Hepatocyte (in vitro differentiated cells): ENCODE results near the gene PBX3. TPM values are rescaled to one million over a fixed set of nuclear protein-coding genes. Genes with fewer than 3 reads are reported as not detected.

ENCODE experiments used
- DNase-seq: peaks from one replicate; pipeline ENCODE4 v3.0.0-alpha.2; 2016; ENCODE audit warnings: low spot score
- H2AFZ ChIP-seq: fragments of 200-600 bp; sonication (generic); 2 replicates; pipeline ENCODE4 v1.6.0; 2016; ENCODE audit warnings: antibody characterized with exemption, mild to moderate bottlenecking
- H3K27ac ChIP-seq: fragments of 200-600 bp; sonication (generic); 2 replicates; pipeline ENCODE4 v1.5.1; 2016; ENCODE audit warnings: mild to moderate bottlenecking
- H3K27me3 ChIP-seq: fragments of 200-600 bp; sonication (generic); 2 replicates; pipeline ENCODE4 v1.6.1; 2016
- H3K36me3 ChIP-seq: fragments of 200-600 bp; sonication (generic); replicated peaks from 2 replicates; pipeline ENCODE4 v1.5.1; 2016; ENCODE audit warnings: low read depth; ENCODE audit not compliant: insufficient read depth
- H3K4me1 ChIP-seq: fragments of 200-600 bp; sonication (generic); 2 replicates; pipeline ENCODE4 v1.5.1; 2016; ENCODE audit warnings: mild to moderate bottlenecking, moderate library complexity; ENCODE audit not compliant: insufficient read depth
- H3K4me2 ChIP-seq: fragments of 200-600 bp; sonication (generic); 2 replicates; pipeline ENCODE4 v1.6.0; 2016
- H3K4me3 ChIP-seq: fragments of 200-600 bp; sonication (generic); 2 replicates; pipeline ENCODE4 v1.5.1; 2016; ENCODE audit warnings: mild to moderate bottlenecking
- H3K79me2 ChIP-seq: fragments of 200-600 bp; sonication (generic); 2 replicates; pipeline ENCODE4 v1.6.0; 2017; ENCODE audit warnings: mild to moderate bottlenecking
- H3K9me2 ChIP-seq: fragments of 200-600 bp; sonication (generic); replicated peaks from 2 replicates; pipeline ENCODE4 v1.6.0; 2017; ENCODE audit warnings: mild to moderate bottlenecking; ENCODE audit not compliant: insufficient read depth
- H3K9me3 ChIP-seq: fragments of 200-600 bp; sonication (generic); 2 replicates; pipeline ENCODE4 v1.5.1; 2016; ENCODE audit warnings: low read depth, mild to moderate bottlenecking
- H4K20me1 ChIP-seq: fragments of 200-600 bp; sonication (generic); 2 replicates; pipeline ENCODE4 v1.6.0; 2016; ENCODE audit warnings: mild to moderate bottlenecking; ENCODE audit not compliant: insufficient read depth, poor library complexity, severe bottlenecking
- EZH2 ChIP-seq: fragments of 200-600 bp; sonication (generic); IDR thresholded peaks from 2 replicates; pipeline ENCODE4 v1.6.1; 2016; ENCODE audit warnings: antibody characterized with exemption, mild to moderate bottlenecking, borderline replicate concordance
- EZH2phosphoT487 ChIP-seq: fragments of 200-600 bp; sonication (generic); IDR thresholded peaks from one replicate; pipeline ENCODE4 v1.6.1; 2018; ENCODE audit warnings: antibody characterized with exemption, mild to moderate bottlenecking, low read depth, moderate library complexity; ENCODE audit not compliant: unreplicated experiment, severe bottlenecking
- WGBS: methylation state at CpG from one replicate; pipeline ENCODE4 v1.1.6; 2016; ENCODE audit warnings: low lambda C conversion rate; ENCODE audit errors: missing lambda C conversion rate; 5-methylcytosine and 5-hydroxymethylcytosine counted together
- polyA plus RNA-seq: library from polyadenylated mRNA; unstranded; fragments of >200 nt; fragmentation: Nextera tagmentation; extraction: Ambion mirVana; gene quantifications from 2 replicates; pipeline ENCODE4 v1.2.1, GENCODE V29; 2016
- total RNA-seq: library from RNA; depleted of rRNA; stranded (reverse); fragments of >200 nt; gene quantifications from 2 replicates; pipeline ENCODE4 v1.2.3, GENCODE V29; 2014
- TF ChIP-seq, protein P1 (sequence below): fragments of 200-600 bp; sonication (generic); IDR thresholded peaks from 2 replicates; pipeline ENCODE4 v1.5.1; 2016; ENCODE audit warnings: antibody characterized with exemption, mild to moderate bottlenecking; ENCODE audit not compliant: poor library complexity

Gene PBX3
- total and polyA plus RNA-seq, 2 experiments from 2014 or later = 15.9 to 23.3 TPM

DNA sequence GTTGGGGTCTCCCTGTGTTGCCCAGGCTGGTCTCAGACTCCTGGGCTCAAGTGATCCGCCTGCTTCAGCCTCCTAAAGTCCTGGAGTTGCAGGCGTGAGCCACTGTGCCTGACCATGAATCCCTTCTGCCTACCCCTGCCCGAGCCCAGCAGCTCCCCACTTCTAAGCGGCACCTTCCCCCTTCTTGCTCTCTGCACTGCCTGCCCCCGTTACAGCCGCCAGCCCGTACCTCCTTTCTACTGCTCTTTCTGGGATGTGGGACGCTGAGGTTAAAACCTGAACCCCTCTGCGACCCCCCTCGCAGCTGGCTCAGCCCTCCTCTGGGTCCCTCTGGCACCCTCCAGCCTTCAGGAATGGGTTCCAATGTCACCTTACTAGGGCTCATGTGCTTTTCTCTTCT lies 249.6 kb downstream of the PBX3 start:
- no peaks in the 10 kb centered on the region for H3K9me3 ChIP-seq
- no peaks in the 10 kb centered on the region for H3K79me2 ChIP-seq
- H3K27ac ChIP-seq = no peak overlapping the region
- H4K20me1 ChIP-seq = no peaks in the 10 kb centered on the region
- no peak for DNase-seq
- H3K4me2 ChIP-seq = no peak overlapping the region
- H3K9me2 ChIP-seq = no peaks in the 10 kb centered on the region
- no peaks in the 10 kb centered on the region for H3K36me3 ChIP-seq
- H3K4me3 ChIP-seq = no peak overlapping the region
- no peaks in the 10 kb centered on the region for H3K4me1 ChIP-seq
- no peak overlapping the region for H2AFZ ChIP-seq
- 92% methylated on average over 10 of the region's 10 CpGs for WGBS
- TF ChIP-seq EZH2phosphoT487 (no peak), EZH2 (no peak)
- TF ChIP-seq, protein P1, sequence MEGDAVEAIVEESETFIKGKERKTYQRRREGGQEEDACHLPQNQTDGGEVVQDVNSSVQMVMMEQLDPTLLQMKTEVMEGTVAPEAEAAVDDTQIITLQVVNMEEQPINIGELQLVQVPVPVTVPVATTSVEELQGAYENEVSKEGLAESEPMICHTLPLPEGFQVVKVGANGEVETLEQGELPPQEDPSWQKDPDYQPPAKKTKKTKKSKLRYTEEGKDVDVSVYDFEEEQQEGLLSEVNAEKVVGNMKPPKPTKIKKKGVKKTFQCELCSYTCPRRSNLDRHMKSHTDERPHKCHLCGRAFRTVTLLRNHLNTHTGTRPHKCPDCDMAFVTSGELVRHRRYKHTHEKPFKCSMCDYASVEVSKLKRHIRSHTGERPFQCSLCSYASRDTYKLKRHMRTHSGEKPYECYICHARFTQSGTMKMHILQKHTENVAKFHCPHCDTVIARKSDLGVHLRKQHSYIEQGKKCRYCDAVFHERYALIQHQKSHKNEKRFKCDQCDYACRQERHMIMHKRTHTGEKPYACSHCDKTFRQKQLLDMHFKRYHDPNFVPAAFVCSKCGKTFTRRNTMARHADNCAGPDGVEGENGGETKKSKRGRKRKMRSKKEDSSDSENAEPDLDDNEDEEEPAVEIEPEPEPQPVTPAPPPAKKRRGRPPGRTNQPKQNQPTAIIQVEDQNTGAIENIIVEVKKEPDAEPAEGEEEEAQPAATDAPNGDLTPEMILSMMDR = no peak
- H3K27me3 ChIP-seq = no peaks in the 10 kb centered on the region

DNA sequence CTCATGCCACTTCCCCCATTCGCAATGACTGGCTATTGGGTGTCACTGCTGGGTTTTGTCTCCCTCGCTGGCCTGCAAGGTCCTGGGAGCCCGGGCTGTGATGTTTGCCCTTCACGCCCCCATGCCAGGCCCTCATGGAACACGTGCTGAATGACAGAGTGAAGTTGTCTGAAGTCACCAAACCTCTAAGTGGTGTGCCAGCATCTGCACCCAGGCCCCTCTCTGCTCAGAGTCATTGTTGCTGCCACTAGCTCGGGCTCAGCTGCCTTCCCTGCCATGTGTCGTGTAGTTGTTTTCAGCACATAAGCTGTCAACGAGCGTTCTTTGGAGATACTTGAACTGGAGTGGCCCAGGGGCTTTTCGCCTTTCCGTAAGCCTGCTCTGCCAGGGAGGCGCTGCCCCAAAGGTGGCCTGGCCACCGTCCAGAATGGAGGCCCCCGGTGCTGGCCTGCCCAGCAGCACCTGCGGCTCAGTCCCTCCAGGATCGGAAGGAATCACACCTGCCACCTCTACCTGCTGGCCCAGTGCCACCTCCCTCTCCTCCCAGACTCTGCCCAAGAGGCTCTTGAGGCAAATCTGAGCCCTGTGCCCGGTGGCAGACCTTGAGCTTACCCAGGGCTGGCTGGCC lies 250.1 kb downstream of the PBX3 start:
- H3K9me3 ChIP-seq = no peaks in the 10 kb centered on the region
- H3K9me2 ChIP-seq = no peaks in the 10 kb centered on the region
- H3K79me2 ChIP-seq = no peaks in the 10 kb centered on the region
- H3K27me3 ChIP-seq = no peaks in the 10 kb centered on the region
- no peak overlapping the region for H3K27ac ChIP-seq
- no peak overlapping the region for H2AFZ ChIP-seq
- H3K36me3 ChIP-seq = no peaks in the 10 kb centered on the region
- H4K20me1 ChIP-seq = no peaks in the 10 kb centered on the region
- WGBS = 87% methylated on average over 17 of the region's 17 CpGs
- no peak overlapping the region for H3K4me3 ChIP-seq
- H3K4me2 ChIP-seq = no peak overlapping the region
- DNase-seq = no peak
- no peaks in the 10 kb centered on the region for H3K4me1 ChIP-seq
- TF ChIP-seq EZH2phosphoT487 = no peak
- TF ChIP-seq EZH2 = no peak
- TF ChIP-seq, protein P1 = no peak

DNA sequence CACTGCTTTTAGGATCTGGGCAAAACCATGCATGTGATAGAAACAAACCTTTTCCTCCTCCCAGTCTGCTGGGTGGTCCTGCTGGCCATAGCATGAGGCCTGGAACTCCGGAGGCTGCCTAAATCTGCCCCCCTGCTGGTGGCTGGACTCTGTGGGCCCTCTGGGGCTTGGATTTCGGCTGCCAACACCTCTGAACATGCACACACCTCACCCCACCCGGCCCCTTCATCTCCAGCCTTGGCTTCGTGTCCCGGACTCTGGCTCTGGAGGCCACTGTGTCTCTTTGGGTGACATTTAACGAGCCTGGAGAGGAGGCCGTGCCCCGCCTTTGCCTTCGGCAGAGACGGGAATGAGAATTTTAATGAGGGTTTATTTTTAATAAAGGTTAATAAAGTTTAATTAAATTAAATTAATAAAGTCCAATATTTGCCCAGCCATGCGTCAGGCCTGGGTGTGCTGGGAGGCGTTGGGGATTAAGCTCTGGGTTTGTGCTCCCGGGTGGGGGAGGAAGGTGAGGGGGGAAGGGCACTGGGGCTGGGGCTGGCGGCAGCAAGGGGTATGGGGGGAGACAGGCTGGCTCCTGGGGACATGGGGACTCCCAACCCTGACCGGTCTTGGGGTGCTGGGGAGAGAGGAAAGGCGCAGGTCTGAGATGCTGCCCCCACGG lies 251.8 kb downstream of the PBX3 start:
- Histone ChIP-seq H3K4me3 (no peak overlapping the region), H3K27me3 (no peaks in the 10 kb centered on the region), H3K4me1 (no peaks in the 10 kb centered on the region), H2AFZ (no peak overlapping the region), H3K9me3 (no peaks in the 10 kb centered on the region), H3K79me2 (no peaks in the 10 kb centered on the region), H3K4me2 (no peak overlapping the region), H4K20me1 (no peaks in the 10 kb centered on the region), H3K27ac (no peak overlapping the region), H3K9me2 (no peaks in the 10 kb centered on the region), H3K36me3 (no peaks in the 10 kb centered on the region)
- 74% methylated on average over 14 of the region's 17 CpGs for WGBS
- no peak for DNase-seq
- TF ChIP-seq EZH2phosphoT487 (no peak), EZH2 (no peak)
- TF ChIP-seq, protein P1 = no peak
